Spleen (tissue), 11 donors: ENCODE results near the gene TAS2R40. TPM values are rescaled to one million over a fixed set of nuclear protein-coding genes. Genes with fewer than 3 reads are reported as not detected.

ENCODE experiments used
- DNase-seq: peaks from one replicate; pipeline ENCODE4 v3.0.0-alpha.2; 2020
- H3K27ac ChIP-seq, 8 donors: fragments of 200-600 bp; sonication (generic) in 7 of 8; 1 replicate in 4 of 8; 2 replicates in 4 of 8; pipeline versions ENCODE4 v1.5.0 to v1.8.0; 2016 to 2021; ENCODE audit warnings: inconsistent platforms in 4 of 8, mild to moderate bottlenecking in 4 of 8, moderate library complexity in 1 of 8
- H3K27me3 ChIP-seq, 7 donors: fragments of 200-600 bp; sonication (generic) in 6 of 7; replicated peaks in 1 of 7; 1 replicate in 4 of 7; 2 replicates in 3 of 7; pipeline versions ENCODE4 v1.5.0 to v1.8.0; 2016 to 2021; ENCODE audit warnings: inconsistent platforms in 3 of 7, mild to moderate bottlenecking in 1 of 7
- H3K36me3 ChIP-seq, 6 donors: fragments of 200-600 bp; sonication (generic) in 5 of 6; 1 replicate in 4 of 6; 2 replicates in 2 of 6; pipeline versions ENCODE4 v1.5.0 to v1.8.0; 2016 to 2021; ENCODE audit warnings: inconsistent platforms in 2 of 6
- H3K4me1 ChIP-seq, 6 donors: fragments of 200-600 bp; sonication (generic) in 5 of 6; 1 replicate in 3 of 6; 2 replicates in 3 of 6; pipeline versions ENCODE4 v1.5.0 to v1.8.0; 2016 to 2021; ENCODE audit warnings: inconsistent platforms in 3 of 6
- H3K4me3 ChIP-seq, 8 donors: fragments of 200-600 bp; sonication (generic) in 7 of 8; 1 replicate in 4 of 8; 2 replicates in 4 of 8; pipeline versions ENCODE4 v1.5.0 to v1.8.0; 2016 to 2021; ENCODE audit warnings: inconsistent platforms in 4 of 8, mild to moderate bottlenecking in 4 of 8, moderate library complexity in 2 of 8
- H3K9me3 ChIP-seq, 8 donors: fragments of 200-600 bp; sonication (generic) in 7 of 8; 1 replicate in 4 of 8; 2 replicates in 4 of 8; pipeline versions ENCODE4 v1.5.0 to v1.8.0; 2016 to 2021; ENCODE audit warnings: inconsistent platforms in 4 of 8
- POLR2A ChIP-seq, 3 donors: fragments of 450-650 bp; IDR thresholded peaks; one replicate each; pipeline ENCODE4 v1.5.1; 2017; ENCODE audit warnings: antibody characterized with exemption in 3 of 3, mild to moderate bottlenecking in 1 of 3
- POLR2AphosphoS5 ChIP-seq, 3 donors: sonication (generic); formaldehyde crosslinking; IDR thresholded peaks; one replicate each; pipeline ENCODE4 v1.5.1; 2017; ENCODE audit warnings: antibody characterized with exemption in 3 of 3
- WGBS, 5 donors: extraction: QIAGEN DNeasy Blood & Tissue Kit in 3 of 5; methylation state at CpG; one replicate each; pipeline versions ENCODE4 v1.1.5 to v1.1.7; 2013 to 2018; 5-methylcytosine and 5-hydroxymethylcytosine counted together
- intact Hi-C: fragments of 100-400 bp; cut with DNase I; formaldehyde crosslinking; loops from one replicate; pipeline ENCODE4 v1.15.0; 2023; ENCODE audit warnings: low total_unique reads
- polyA plus RNA-seq, 3 donors: library from polyadenylated mRNA; stranded (reverse); fragments of 200-250 nt; gene quantifications; one replicate each; pipeline ENCODE4 v1.2.1, GENCODE V29; 2013
- total RNA-seq, 7 donors: library from RNA; depleted of rRNA in 3 of 7; stranded (reverse); fragments of >200 nt in 3 of 7; fragmentation: NEBNext Ultra II Directional in 4 of 7; extraction: Animal tissue kit (Norgen Biotek cat#: 25700) in 4 of 7; gene quantifications; one replicate each; pipeline versions ENCODE4 v1.1.0 to v1.2.1, GENCODE V29; 2016 to 2021
- TF ChIP-seq, protein P1 (sequence below), 11 experiments: fragments of 200-600 bp in 7 of 11; fragments of 450-650 bp in 4 of 11; sonication (generic) in 4 of 11; IDR thresholded peaks in 8 of 11; conservative IDR thresholded peaks in 3 of 11; 1 replicate in 7 of 11; 2 replicates in 4 of 11; pipeline versions ENCODE4 v1.4.0 to v1.8.0; 2016 to 2021; ENCODE audit warnings: antibody characterized with exemption in 11 of 11, inconsistent platforms in 4 of 11, mild to moderate bottlenecking in 1 of 11
- donor health status: healthy with polysubstance abuse.
- donor health status: DM: no; HTN: no; CAD: no; lungs with moderate emphysema.
- donor health status: DM: no; HTN: no; CAD: no.
- donor health status: Bipolar disorder and iron deficiency.
- donor health status: healthy.
- donor health status: DM: no; HTN: no; CAD: no.
- donor health status: DM: yes; HTN: yes; CAD: no.

Gene TAS2R40
- total and polyA plus RNA-seq, 10 donors = not detected

DNA sequence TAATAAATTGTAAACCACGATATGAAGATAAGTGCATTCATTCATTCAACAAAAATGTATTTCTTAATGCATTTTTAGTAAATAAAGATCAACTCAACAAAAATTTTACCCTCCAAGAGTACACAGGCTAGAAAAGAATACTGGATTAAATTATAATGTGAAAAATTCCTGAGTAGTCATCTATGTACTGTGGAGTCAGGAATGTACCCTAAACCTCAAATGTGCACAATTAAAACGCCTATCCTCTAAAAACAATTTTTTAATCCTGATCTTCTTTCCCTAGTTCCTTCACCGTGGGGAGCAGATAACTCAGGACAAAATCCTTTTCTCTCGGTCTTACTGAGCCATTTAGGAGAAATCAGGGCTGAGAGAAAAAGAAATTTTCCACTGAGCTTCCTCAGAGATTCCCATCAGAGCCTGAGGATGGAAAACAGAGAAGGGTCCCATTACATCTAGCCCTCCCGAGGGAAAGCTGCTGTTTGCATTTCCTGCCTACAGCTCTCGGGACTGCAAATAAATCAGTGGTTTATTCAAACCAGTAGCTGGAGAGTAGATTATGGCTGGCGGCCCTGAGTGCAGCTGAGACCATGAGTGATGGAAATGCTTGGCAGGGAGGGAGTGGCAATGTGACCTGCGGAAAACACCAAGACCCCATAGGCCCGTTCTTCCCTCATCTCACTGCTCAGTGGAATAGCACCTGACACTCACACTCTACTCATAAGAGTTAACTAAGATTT, 7.4 kb downstream of the TAS2R40 start:
- Histone ChIP-seq H3K4me3 (no peak overlapping the region), H3K9me3 (no peaks in the 10 kb centered on the region), H3K27ac (no peak overlapping the region), H3K4me1 (peaks cover 0 to 6% (median 0%) of the 10 kb centered on the region in 6 donors), H3K36me3 (no peaks in the 10 kb centered on the region), H3K27me3 (no peaks in the 10 kb centered on the region)
- intact Hi-C loops = no loop called here
- TF ChIP-seq POLR2AphosphoS5 (IDR thresholded peaks at IDR 0.05) (no peak), POLR2A (IDR thresholded peaks at IDR 0.05) (no peak)
- TF ChIP-seq, protein P1, sequence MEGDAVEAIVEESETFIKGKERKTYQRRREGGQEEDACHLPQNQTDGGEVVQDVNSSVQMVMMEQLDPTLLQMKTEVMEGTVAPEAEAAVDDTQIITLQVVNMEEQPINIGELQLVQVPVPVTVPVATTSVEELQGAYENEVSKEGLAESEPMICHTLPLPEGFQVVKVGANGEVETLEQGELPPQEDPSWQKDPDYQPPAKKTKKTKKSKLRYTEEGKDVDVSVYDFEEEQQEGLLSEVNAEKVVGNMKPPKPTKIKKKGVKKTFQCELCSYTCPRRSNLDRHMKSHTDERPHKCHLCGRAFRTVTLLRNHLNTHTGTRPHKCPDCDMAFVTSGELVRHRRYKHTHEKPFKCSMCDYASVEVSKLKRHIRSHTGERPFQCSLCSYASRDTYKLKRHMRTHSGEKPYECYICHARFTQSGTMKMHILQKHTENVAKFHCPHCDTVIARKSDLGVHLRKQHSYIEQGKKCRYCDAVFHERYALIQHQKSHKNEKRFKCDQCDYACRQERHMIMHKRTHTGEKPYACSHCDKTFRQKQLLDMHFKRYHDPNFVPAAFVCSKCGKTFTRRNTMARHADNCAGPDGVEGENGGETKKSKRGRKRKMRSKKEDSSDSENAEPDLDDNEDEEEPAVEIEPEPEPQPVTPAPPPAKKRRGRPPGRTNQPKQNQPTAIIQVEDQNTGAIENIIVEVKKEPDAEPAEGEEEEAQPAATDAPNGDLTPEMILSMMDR (IDR thresholded peaks at IDR 0.05 in 8 of 11, conservative IDR thresholded peaks at IDR 0.05 in 3 of 11) = no peak
- WGBS, 5 donors = 61 to 79% (median 70%) methylated on average over 9 of the region's 9 CpGs
- DNase-seq = no peak

DNA sequence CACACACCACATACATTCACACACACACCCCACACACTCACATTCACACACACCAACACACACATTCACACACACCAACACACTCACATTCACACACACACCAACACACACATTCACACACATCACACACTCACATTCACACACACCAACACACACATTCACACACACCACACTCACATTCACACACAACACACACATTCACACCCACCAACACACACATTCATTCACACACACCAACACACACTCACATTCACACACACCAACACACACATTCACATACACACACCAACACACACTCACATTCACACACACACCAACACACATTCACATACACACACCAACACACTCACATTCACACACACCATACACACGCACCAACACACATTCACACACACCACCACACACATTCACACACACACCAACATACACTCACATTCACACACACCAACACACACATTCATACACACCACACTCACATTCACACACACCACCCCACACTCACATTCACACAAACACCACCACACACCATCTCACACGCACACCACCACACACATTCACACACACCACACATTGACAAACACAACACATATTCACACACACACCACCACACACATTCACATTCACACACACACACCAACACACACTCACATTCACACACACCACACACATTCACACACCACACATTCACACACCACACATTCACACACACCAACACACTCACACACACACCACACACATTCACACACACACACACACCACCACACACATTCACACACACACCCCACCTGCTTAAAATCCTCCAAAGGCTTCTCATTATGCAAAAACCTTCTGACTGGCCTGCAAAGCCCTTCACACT, 9.0 kb downstream of the TAS2R40 start:
- 94 to 99% (median 95%) methylated on average over 2 of the region's 2 CpGs for WGBS, 5 donors
- DNase-seq = no peak
- TF ChIP-seq, protein P1 (IDR thresholded peaks at IDR 0.05 in 8 of 11, conservative IDR thresholded peaks at IDR 0.05 in 3 of 11) = no peak
- no peak for TF ChIP-seq POLR2A (IDR thresholded peaks at IDR 0.05)
- no peak for TF ChIP-seq POLR2AphosphoS5 (IDR thresholded peaks at IDR 0.05)

DNA sequence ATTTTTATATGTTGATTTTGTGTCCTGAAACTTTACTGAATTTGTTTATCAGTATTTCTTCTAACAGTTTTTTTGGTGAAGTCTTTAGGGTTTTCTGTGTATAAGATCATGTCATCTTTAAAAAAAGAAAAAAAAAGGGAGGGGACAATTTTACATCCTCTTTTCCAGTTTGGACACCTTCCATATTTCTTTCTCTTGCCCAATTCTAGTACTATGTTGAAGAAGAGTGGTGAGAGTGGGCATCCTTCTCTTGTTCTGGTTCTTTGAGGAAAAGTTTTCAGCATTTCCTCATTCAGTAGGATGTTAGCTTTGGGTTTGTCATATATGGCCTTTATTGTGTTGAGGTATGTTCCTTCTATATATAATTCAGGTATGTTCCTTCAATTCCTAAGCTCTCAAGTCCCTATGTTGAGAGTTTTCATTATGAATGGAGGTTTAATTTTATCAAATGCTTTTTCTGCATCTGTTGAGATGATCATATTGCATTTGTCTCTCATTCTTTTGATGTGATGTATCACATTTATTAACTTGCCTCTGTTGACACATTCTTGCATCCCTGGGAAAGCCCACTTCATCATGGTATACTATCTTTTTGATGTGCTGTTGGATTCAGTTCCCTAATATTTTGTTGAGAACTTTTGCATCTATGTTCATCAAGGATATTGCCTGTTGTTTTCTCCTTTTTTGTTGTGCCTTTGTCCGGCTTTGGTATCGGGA, 12.1 kb downstream of the TAS2R40 start:
- WGBS, 5 donors = 96 to 99% (median 98%) methylated on average over 2 of the region's 2 CpGs
- Histone ChIP-seq H3K27me3 (peaks cover 0 to 6% (median 0%) of the 10 kb centered on the region in 7 donors), H3K4me3 (no peak overlapping the region), H3K9me3 (peaks cover 0 to 26% (median 21%) of the 10 kb centered on the region in 8 donors), H3K4me1 (peaks cover 0 to 19% (median under 1%) of the 10 kb centered on the region in 6 donors), H3K36me3 (no peaks in the 10 kb centered on the region), H3K27ac (peak overlapping the region in 2 of 8 donors; percentile 11 to 55)
- TF ChIP-seq POLR2AphosphoS5 (IDR thresholded peaks at IDR 0.05) = no peak
- TF ChIP-seq, protein P1 (IDR thresholded peaks at IDR 0.05 in 8 of 11, conservative IDR thresholded peaks at IDR 0.05 in 3 of 11) = no peak
- TF ChIP-seq POLR2A (IDR thresholded peaks at IDR 0.05) = no peak
- intact Hi-C loops = no loop called here
- DNase-seq = no peak

More for the DNA sequence above, 9.0 kb downstream of the TAS2R40 start:
- Histone ChIP-seq H3K27ac (no peak overlapping the region), H3K27me3 (peaks cover 0 to 6% (median 0%) of the 10 kb centered on the region in 7 donors), H3K4me3 (no peak overlapping the region), H3K36me3 (no peaks in the 10 kb centered on the region), H3K9me3 (peaks cover 0 to 7% (median 2%) of the 10 kb centered on the region in 8 donors), H3K4me1 (peaks cover 0 to 5% (median 0%) of the 10 kb centered on the region in 6 donors)
- intact Hi-C loops = no loop called here
